ENCODE data around the gene COL9A3. TPM values are rescaled to one million over a fixed set of nuclear protein-coding genes. Genes with fewer than 3 reads are reported as not detected.

The COL9A3 gene
- total RNA-seq, 1 experiment from 2014 or later, result 150 TPM

DNA sequence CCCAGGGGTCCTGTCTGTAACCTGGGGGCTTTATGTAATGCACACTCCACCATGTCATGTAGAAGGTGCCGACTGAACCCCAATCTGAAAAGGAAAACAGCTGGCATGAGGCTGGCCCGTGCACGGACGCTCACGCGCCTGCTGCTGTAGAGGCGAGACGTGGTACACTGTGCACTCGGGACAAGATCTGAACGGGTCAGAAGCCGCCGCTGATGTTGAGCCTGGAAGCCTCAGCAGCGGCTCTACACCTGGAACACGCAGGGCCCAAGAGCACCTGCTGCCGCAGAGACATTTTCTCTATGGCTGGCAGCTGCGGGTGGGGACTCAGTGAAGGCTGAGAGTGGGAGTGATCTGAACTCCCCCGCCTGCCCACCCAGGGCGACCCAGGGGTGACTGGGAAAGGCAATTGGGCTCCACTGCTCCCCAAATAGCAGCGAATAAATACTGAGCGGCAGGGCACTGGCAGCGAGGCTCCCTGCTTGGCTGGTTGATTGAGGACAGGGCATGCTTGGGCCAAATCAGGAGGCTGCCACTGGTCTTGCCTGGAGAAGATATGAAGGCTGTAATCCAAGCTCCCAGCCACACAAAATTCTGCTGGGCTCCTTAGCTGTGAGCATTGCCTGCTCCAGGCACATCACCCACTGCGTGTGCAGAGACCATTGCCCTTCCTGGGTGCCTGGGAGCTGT lies 14.7 kb upstream of the COL9A3 start:
- Histone ChIP-seq H4K8ac (replicated peaks; ENCODE audit: insufficient read length, low read depth, low read length) (no peak overlapping the region), H3K18ac (ENCODE audit: insufficient read length, low read depth, low read length) (no peak overlapping the region), H3K4me1 (ENCODE audit: insufficient read depth, low read length) (no peaks in the 10 kb centered on the region), H3K79me2 (ENCODE audit: insufficient read depth, low read length) (no peaks in the 10 kb centered on the region), H4K5ac (ENCODE audit: insufficient read length, low read depth, low read length) (no peak overlapping the region), H3T11ph (ENCODE audit: low read length) (no peak overlapping the region), H3K14ac (ENCODE audit: insufficient read depth, low read length) (no peak overlapping the region), H2AK5ac (ENCODE audit: insufficient read length, low read length) (no peak overlapping the region), H4K20me1 (ENCODE audit: control insufficient read depth, insufficient read depth, insufficient read length) (no peaks in the 10 kb centered on the region), H3K23ac (ENCODE audit: insufficient read length, low read depth, low read length) (no peak overlapping the region), H3K79me1 (ENCODE audit: insufficient read depth, low read depth, low read length, poor library complexity, severe bottlenecking) (no peaks in the 10 kb centered on the region), H3K4me2 (ENCODE audit: insufficient read depth, insufficient read length, low read length) (no peak overlapping the region), H2BK12ac (ENCODE audit: insufficient read length, low read depth, low read length) (no peak overlapping the region), H4K91ac (ENCODE audit: insufficient read length, low read depth, low read length) (no peak overlapping the region), H3K27ac (ENCODE audit: insufficient read length, low read depth, low read length) (no peak overlapping the region), H2BK15ac (ENCODE audit: low read depth, low read length) (no peak overlapping the region), H3K9me3 (ENCODE audit: control insufficient read depth, low read depth, low read length) (no peaks in the 10 kb centered on the region), H2AFZ (ENCODE audit: low read length) (no peak overlapping the region), H3K23me2 (ENCODE audit: insufficient read length, low read depth, low read length, poor library complexity, severe bottlenecking) (peaks cover under 1% of the 10 kb centered on the region), H2BK120ac (ENCODE audit: low read depth, low read length, poor library complexity, severe bottlenecking) (no peak overlapping the region), H3K4ac (ENCODE audit: low read depth, low read length) (no peak overlapping the region), H2BK20ac (ENCODE audit: low read depth, low read length, poor library complexity, severe bottlenecking) (no peak overlapping the region), H3K9ac (ENCODE audit: extremely low read depth, insufficient read length, low read length) (no peak overlapping the region), H2BK5ac (ENCODE audit: insufficient read length, low read length) (no peak overlapping the region), H3K27me3 (ENCODE audit: insufficient read depth, low read length) (no peaks in the 10 kb centered on the region), H3K56ac (ENCODE audit: insufficient read length, low read depth, low read length) (no peak overlapping the region)
- H3K36me3 Mint-ChIP-seq (ENCODE audit: insufficient read depth in 1 of 3, low read depth in 3 of 3), result peaks cover 15 to 38% (median 34%) of the 10 kb centered on the region in 3 experiments
- H3K27ac Mint-ChIP-seq, result peak overlapping the region in 1 of 3 experiments; percentile 70; a peak in 1 of 7 replicates
- no peak for DNase-seq
- no peak overlapping the region for H3K4me3 Mint-ChIP-seq
- no CpG with 5 or more reads among the region's 22 CpGs for WGBS (ENCODE audit: extremely low coverage, insufficient read length, low lambda C conversion rate)
- no peaks in the 10 kb centered on the region for H3K9me3 Mint-ChIP-seq
- peaks cover 19% of the 10 kb centered on the region for H3K27me3 Mint-ChIP-seq (ENCODE audit: low read depth)
- peaks cover 12 to 17% of the 10 kb centered on the region in 2 experiments for H3K4me1 Mint-ChIP-seq
- TF ChIP-seq, protein P1, sequence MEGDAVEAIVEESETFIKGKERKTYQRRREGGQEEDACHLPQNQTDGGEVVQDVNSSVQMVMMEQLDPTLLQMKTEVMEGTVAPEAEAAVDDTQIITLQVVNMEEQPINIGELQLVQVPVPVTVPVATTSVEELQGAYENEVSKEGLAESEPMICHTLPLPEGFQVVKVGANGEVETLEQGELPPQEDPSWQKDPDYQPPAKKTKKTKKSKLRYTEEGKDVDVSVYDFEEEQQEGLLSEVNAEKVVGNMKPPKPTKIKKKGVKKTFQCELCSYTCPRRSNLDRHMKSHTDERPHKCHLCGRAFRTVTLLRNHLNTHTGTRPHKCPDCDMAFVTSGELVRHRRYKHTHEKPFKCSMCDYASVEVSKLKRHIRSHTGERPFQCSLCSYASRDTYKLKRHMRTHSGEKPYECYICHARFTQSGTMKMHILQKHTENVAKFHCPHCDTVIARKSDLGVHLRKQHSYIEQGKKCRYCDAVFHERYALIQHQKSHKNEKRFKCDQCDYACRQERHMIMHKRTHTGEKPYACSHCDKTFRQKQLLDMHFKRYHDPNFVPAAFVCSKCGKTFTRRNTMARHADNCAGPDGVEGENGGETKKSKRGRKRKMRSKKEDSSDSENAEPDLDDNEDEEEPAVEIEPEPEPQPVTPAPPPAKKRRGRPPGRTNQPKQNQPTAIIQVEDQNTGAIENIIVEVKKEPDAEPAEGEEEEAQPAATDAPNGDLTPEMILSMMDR (conservative IDR thresholded peaks at IDR 0.05), result no peak

All from H9 (cell line).